Ectodermal cell (in vitro differentiated cells): ENCODE measurements around the gene RPS14.
"Not testable (repeated sequence)": the region's sequence is repeated elsewhere in the genome, so short reads cannot be mapped to it uniquely, and the experiment has no call there.

Experiments
- H3K27ac ChIP-seq: 2 replicates; pipeline ENCODE4 v1.7.0; 2013; ENCODE audit warnings: mild to moderate bottlenecking, low read depth, low read length; ENCODE audit not compliant: insufficient read depth, poor library complexity, severe bottlenecking
- H3K27me3 ChIP-seq: 2 replicates; pipeline ENCODE4 v1.7.0; 2013; ENCODE audit warnings: mild to moderate bottlenecking, low read length; ENCODE audit not compliant: insufficient read depth, control insufficient read depth, poor library complexity, severe bottlenecking
- H3K36me3 ChIP-seq: one replicate; pipeline ENCODE4 v1.7.0; 2013; ENCODE audit warnings: low read length; ENCODE audit not compliant: control insufficient read depth, insufficient read depth
- H3K4me1 ChIP-seq: one replicate; pipeline ENCODE4 v1.7.0; 2013; ENCODE audit warnings: low read length; ENCODE audit not compliant: control insufficient read depth, insufficient read depth
- H3K4me3 ChIP-seq: 2 replicates; pipeline ENCODE4 v1.7.0; 2013; ENCODE audit warnings: low read depth, low read length, control low read depth; ENCODE audit not compliant: insufficient read depth
- H3K9me3 ChIP-seq: 2 replicates; pipeline ENCODE4 v1.7.0; 2013; ENCODE audit warnings: mild to moderate bottlenecking, low read length, moderate library complexity; ENCODE audit not compliant: control insufficient read depth
- WGBS, 2 experiments: methylation state at CpG; one replicate each; pipeline ENCODE4 v1.1.7; 2013; ENCODE audit warnings: missing lambda C conversion rate in 2 of 2; 5-methylcytosine and 5-hydroxymethylcytosine counted together

Gene RPS14

GRCh38 chr5:150413902-150414790 is 35.4 kb downstream of the RPS14 start:
- 91 to 94% methylated on average over 16 of the region's 16 CpGs for WGBS, 2 experiments
- H3K9me3 ChIP-seq, H3K36me3 ChIP-seq, H3K27ac ChIP-seq, H3K4me3 ChIP-seq, H3K27me3 ChIP-seq: not testable (repeated sequence)
- H3K4me1 ChIP-seq, result peaks cover 18% of the 10 kb centered on the region

- no peaks in the 10 kb centered on the region for H3K36me3 ChIP-seq
- H3K4me3 ChIP-seq, result no peak overlapping the region
- no peaks in the 10 kb centered on the region for H3K27me3 ChIP-seq
- H3K9me3 ChIP-seq, result no peaks in the 10 kb centered on the region
- peaks cover 18% of the 10 kb centered on the region for H3K4me1 ChIP-seq
- WGBS, 2 experiments, result 88 to 92% methylated on average over 12 of the region's 12 CpGs
- no peak overlapping the region for H3K27ac ChIP-seq
Observed at GRCh38 chr5:150413176-150413901, 36.2 kb downstream of the RPS14 start.

DNA sequence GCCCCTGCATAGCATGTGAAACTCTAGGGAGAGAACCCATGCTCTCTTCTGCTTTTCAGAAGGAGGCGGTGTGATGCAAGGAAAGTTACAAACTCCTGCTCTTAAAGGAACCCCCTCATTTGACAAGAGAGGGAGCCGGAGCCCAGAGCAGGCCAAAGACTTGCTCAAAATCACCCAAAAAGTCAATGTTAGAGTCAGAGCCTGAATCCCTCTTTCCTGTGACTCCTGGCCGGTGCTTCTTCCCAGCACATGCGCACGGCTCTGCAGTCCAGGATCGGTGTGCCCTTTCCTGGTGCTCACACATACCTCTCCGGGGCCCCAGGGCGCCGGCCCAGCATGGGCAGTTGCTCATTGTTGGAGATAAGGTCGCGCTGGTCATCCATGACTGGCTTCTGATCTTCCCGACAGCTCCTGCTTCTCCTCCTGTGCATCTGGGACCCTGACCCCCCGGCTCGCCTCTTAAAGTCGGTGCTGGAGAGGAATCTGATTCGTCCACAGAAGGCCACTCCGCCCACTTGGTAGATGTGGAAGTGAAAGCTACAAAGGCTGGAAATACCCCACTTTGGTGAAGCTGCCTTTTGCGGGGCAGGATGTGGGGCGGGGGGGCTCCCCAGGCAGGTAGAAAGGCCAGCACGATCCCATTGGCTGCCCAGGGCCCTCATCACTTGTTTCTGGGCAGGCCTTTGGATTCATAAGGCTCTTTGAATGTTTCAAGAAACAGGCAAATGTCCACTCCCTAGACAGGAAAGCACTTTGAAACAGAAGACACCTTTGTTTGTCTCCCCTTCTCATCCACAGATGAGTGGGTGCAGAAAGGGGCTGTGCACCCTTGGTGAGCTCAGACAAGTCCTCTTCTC is 37.0 kb downstream of the RPS14 start, which contains the start of gene CD74:
Gene CD74, minus strand, starts transcription at position 592 of the 857 bp plus-strand sequence. Its CDS starts 161 bp downstream, at position 431.
- 60 to 67% methylated on average over 20 of the region's 20 CpGs for WGBS, 2 experiments
- Histone ChIP-seq H3K36me3 (no peaks in the 10 kb centered on the region), H3K4me1 (peaks cover 18% of the 10 kb centered on the region), H3K27ac (no peak within 1 kb of the TSS), H3K27me3 (no peaks in the 10 kb centered on the region), H3K4me3 (peak within 1 kb of the TSS; percentile 29), H3K9me3 (no peaks in the 10 kb centered on the region)

GRCh38 chr5:150411245-150411979 is 38.1 kb downstream of the RPS14 start:
- Histone ChIP-seq H3K27me3 (no peaks in the 10 kb centered on the region), H3K4me3 (no peak overlapping the region), H3K9me3 (no peaks in the 10 kb centered on the region), H3K4me1 (peaks cover 18% of the 10 kb centered on the region), H3K27ac (no peak overlapping the region), H3K36me3 (no peaks in the 10 kb centered on the region)
- WGBS, 2 experiments, result 92% methylated on average over 5 of the region's 5 CpGs

GRCh38 chr5:150410524-150411244 is 38.9 kb downstream of the RPS14 start:
- 74 to 78% methylated on average over 3 to 4 of the region's 4 CpGs for WGBS, 2 experiments
- peaks cover 18% of the 10 kb centered on the region for H3K4me1 ChIP-seq
- H3K36me3 ChIP-seq, result no peaks in the 10 kb centered on the region
- H3K4me3 ChIP-seq, result no peak overlapping the region
- H3K27ac ChIP-seq, result no peak overlapping the region
- H3K27me3 ChIP-seq, result no peaks in the 10 kb centered on the region
- H3K9me3 ChIP-seq, result no peaks in the 10 kb centered on the region

- H3K36me3 ChIP-seq, result no peaks in the 10 kb centered on the region
- H3K9me3 ChIP-seq, result no peaks in the 10 kb centered on the region
- no peak overlapping the region for H3K27ac ChIP-seq
- peak overlapping the region; percentile 7 for H3K4me3 ChIP-seq
- no peaks in the 10 kb centered on the region for H3K27me3 ChIP-seq
- WGBS, 2 experiments, result 22 to 24% methylated on average over 15 of the region's 15 CpGs
- peaks cover 18% of the 10 kb centered on the region for H3K4me1 ChIP-seq
Observed at GRCh38 chr5:150409638-150410523, 39.7 kb downstream of the RPS14 start.

DNA sequence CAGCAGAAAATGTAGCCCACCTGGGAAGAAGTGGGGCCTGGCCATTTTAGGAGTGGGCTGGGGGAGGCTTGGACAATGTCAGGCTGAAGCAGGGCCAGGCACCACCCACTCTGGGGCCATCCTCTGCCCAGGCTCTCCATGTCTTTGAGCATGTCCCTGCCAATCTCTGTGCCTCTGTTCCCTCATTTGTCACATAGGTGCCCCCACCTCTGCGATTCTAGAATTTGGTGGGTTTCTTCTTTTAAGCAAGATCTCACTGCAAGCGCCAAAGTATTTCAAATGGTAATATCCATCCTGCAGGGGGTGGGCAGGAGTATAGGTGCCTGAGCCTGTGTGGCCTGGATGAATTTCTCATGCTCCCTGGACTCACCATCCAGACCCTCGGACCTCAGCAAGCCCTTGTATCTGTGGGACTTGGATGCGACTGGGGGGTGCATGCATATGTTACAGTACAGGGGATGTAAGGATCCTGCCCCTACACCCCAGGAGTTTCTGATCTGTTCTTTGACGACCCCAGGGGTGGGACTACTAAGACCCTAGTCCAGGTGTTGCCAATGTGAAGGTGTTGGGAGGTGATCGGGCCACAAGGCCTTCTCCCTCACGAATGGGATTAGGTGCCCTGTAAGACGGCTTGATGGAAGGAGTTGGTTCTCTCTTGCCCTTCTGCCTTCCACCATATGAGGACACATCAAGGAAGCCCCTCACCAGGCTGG is 41.2 kb downstream of the RPS14 start:
- no peaks in the 10 kb centered on the region for H3K36me3 ChIP-seq
- no peak overlapping the region for H3K4me3 ChIP-seq
- H3K27me3 ChIP-seq, result no peaks in the 10 kb centered on the region
- 89 to 90% methylated on average over 8 of the region's 8 CpGs for WGBS, 2 experiments
- no peaks in the 10 kb centered on the region for H3K9me3 ChIP-seq
- H3K27ac ChIP-seq, result no peak overlapping the region
- H3K4me1 ChIP-seq, result peaks cover 17% of the 10 kb centered on the region

- Histone ChIP-seq H3K36me3 (no peaks in the 10 kb centered on the region), H3K27ac (no peak overlapping the region), H3K9me3 (no peaks in the 10 kb centered on the region), H3K4me3 (no peak overlapping the region), H3K4me1 (peaks cover 10% of the 10 kb centered on the region), H3K27me3 (no peaks in the 10 kb centered on the region)
- 88 to 91% methylated on average over 13 of the region's 13 CpGs for WGBS, 2 experiments
Observed at GRCh38 chr5:150407096-150407720, 42.3 kb downstream of the RPS14 start.
